HepG2 (cell line): ENCODE measurements around the gene SDR39U1. TPM values are rescaled to one million over a fixed set of nuclear protein-coding genes. Genes with fewer than 3 reads are reported as not detected.
A peak's percentile ranks its signal among the peaks of the same experiment; 100 is the strongest.

Experiments
- BATF2 ChIP-seq: sonication (generic); formaldehyde crosslinking; IDR thresholded peaks from 2 replicates; pipeline ENCODE4 v1.8.0; 2022; ENCODE audit warnings: mild to moderate bottlenecking, missing genetic modification reagents, moderate library complexity
- BRD4 ChIP-seq: sonication (generic); formaldehyde crosslinking; IDR thresholded peaks from 2 replicates; pipeline ENCODE4 v1.4.0; 2020; ENCODE audit warnings: missing genetic modification reagents
- CAMTA2 ChIP-seq: sonication (generic); formaldehyde crosslinking; IDR thresholded peaks from 2 replicates; pipeline ENCODE4 v1.4.0; 2020; ENCODE audit warnings: mild to moderate bottlenecking, missing genetic modification reagents, borderline replicate concordance
- HCFC1 ChIP-seq: fragments of 150-350 bp; IDR thresholded peaks from 2 replicates; pipeline ENCODE4 v1.6.1; 2014; ENCODE audit warnings: low read depth, low read length
- HMG20A ChIP-seq: IDR thresholded peaks from 2 replicates; pipeline ENCODE4 v1.6.1; 2016; ENCODE audit warnings: borderline replicate concordance
- HOXA3 ChIP-seq: sonication (generic); formaldehyde crosslinking; IDR thresholded peaks from 2 replicates; pipeline ENCODE4 v1.5.0; 2020; ENCODE audit warnings: missing genetic modification reagents
- JUNB ChIP-seq: sonication (generic); formaldehyde crosslinking; IDR thresholded peaks from 2 replicates; pipeline ENCODE4 v1.8.0; 2022; ENCODE audit warnings: missing genetic modification reagents, mild to moderate bottlenecking, borderline replicate concordance
- KAT2B ChIP-seq: fragments of 150-350 bp; IDR thresholded peaks from 2 replicates; pipeline ENCODE4 v1.6.1; 2014; ENCODE audit warnings: low read depth, low read length, borderline replicate concordance
- KAT7 ChIP-seq: IDR thresholded peaks from 2 replicates; pipeline ENCODE4 v1.6.1; 2018; ENCODE audit warnings: borderline replicate concordance, missing compliant biosample characterization
- LRRFIP1 ChIP-seq: sonication (generic); formaldehyde crosslinking; conservative IDR thresholded peaks from 2 replicates; pipeline ENCODE4 v1.4.0; 2020; ENCODE audit warnings: missing genetic modification reagents
- MAFF ChIP-seq: IDR thresholded peaks from 2 replicates; pipeline ENCODE4 v1.6.1; 2011; ENCODE audit warnings: low read depth, low read length, improper control_type of control experiment
- MXD3 ChIP-seq: IDR thresholded peaks from 2 replicates; pipeline ENCODE4 v1.6.1; 2016; ENCODE audit warnings: mild to moderate bottlenecking, missing biosample characterization, missing genetic modification reagents
- MYNN ChIP-seq: sonication (generic); formaldehyde crosslinking; IDR thresholded peaks from 2 replicates; pipeline ENCODE4 v1.4.0; 2020; ENCODE audit warnings: mild to moderate bottlenecking, low read depth, missing genetic modification reagents
- PHF20 ChIP-seq: sonication (generic); formaldehyde crosslinking; IDR thresholded peaks from 2 replicates; pipeline ENCODE4 v1.5.0; 2020; ENCODE audit warnings: mild to moderate bottlenecking, missing genetic modification reagents
- PHF21A ChIP-seq: sonication (generic); formaldehyde crosslinking; IDR thresholded peaks from 2 replicates; pipeline ENCODE4 v1.5.0; 2020; ENCODE audit warnings: mild to moderate bottlenecking, missing genetic modification reagents
- PLRG1 ChIP-seq: fragments of 450-650 bp; conservative IDR thresholded peaks from 2 replicates; pipeline ENCODE4 v1.6.1; 2016
- RBAK ChIP-seq: sonication (generic); formaldehyde crosslinking; IDR thresholded peaks from 2 replicates; pipeline ENCODE4 v1.5.1; 2020; ENCODE audit warnings: mild to moderate bottlenecking, missing genetic modification reagents
- RFX3 ChIP-seq: IDR thresholded peaks from 2 replicates; pipeline ENCODE4 v1.6.1; 2016; ENCODE audit warnings: missing biosample characterization, missing genetic modification reagents
- SMYD3 ChIP-seq: sonication (generic); formaldehyde crosslinking; IDR thresholded peaks from 2 replicates; pipeline ENCODE4 v1.8.1; 2023; ENCODE audit warnings: mild to moderate bottlenecking, missing genetic modification reagents
- TBX2 ChIP-seq: sonication (generic); formaldehyde crosslinking; IDR thresholded peaks from 2 replicates; pipeline ENCODE4 v1.5.0; 2020; ENCODE audit warnings: missing genetic modification reagents, mild to moderate bottlenecking, borderline replicate concordance
- TRIM24 ChIP-seq: sonication (generic); formaldehyde crosslinking; IDR thresholded peaks from 2 replicates; pipeline ENCODE4 v1.8.0; 2022; ENCODE audit warnings: mild to moderate bottlenecking, missing genetic modification reagents
- ZBTB8A ChIP-seq: sonication (generic); formaldehyde crosslinking; IDR thresholded peaks from 2 replicates; pipeline ENCODE4 v1.4.0; 2020; ENCODE audit warnings: mild to moderate bottlenecking, low read depth, missing genetic modification reagents, borderline replicate concordance
- ZMYM4 ChIP-seq: sonication (generic); formaldehyde crosslinking; IDR thresholded peaks from 2 replicates; pipeline ENCODE4 v1.8.1; 2023; ENCODE audit warnings: mild to moderate bottlenecking, missing genetic modification reagents
- ZNF367 ChIP-seq: sonication (generic); formaldehyde crosslinking; IDR thresholded peaks from 2 replicates; pipeline ENCODE4 v1.4.0; 2020; ENCODE audit warnings: missing genetic modification reagents, borderline replicate concordance
- ZNF670 ChIP-seq: sonication (generic); formaldehyde crosslinking; IDR thresholded peaks from 2 replicates; pipeline ENCODE4 v1.8.0; 2022; ENCODE audit warnings: mild to moderate bottlenecking, missing genetic modification reagents, borderline replicate concordance
- ZNF75D ChIP-seq: sonication (generic); formaldehyde crosslinking; IDR thresholded peaks from 2 replicates; pipeline ENCODE4 v1.8.1; 2023; ENCODE audit warnings: missing genetic modification reagents, mild to moderate bottlenecking, borderline replicate concordance
- polyA plus RNA-seq, 8 experiments: library from polyadenylated mRNA; depleted of rRNA in 3 of 8; stranded (reverse) in 7 of 8; unstranded in 1 of 8; fragments of >200 nt; fragmentation: Illumina TruSeq in 4 of 8; extraction: Trizol in 4 of 8; gene quantifications; 2 replicates each; pipeline versions ENCODE4 v1.2.1 to v1.2.3, GENCODE V29; 2011 to 2016; ENCODE audit warnings: low read depth in 4 of 8, missing spikeins in 1 of 8, mixed read lengths in 1 of 8; ENCODE audit not compliant: insufficient read depth in 1 of 8
- total RNA-seq, 5 experiments: library from RNA; depleted of rRNA; stranded (reverse); fragments of >200 nt; fragmentation: Illumina TruSeq; extraction: Trizol; gene quantifications; 2 replicates each; pipeline ENCODE4 v1.2.3, GENCODE V29; 2016; ENCODE audit warnings: low read depth in 1 of 5

Gene SDR39U1
- total and polyA plus RNA-seq, 2 of the 13 experiments (the other 11 are each of a cell fraction or from before 2014, with no cell fraction given), result 34.4 to 129 TPM

- no peak for TF ChIP-seq TRIM24 (CRISPR knock-in tag)
- peak; percentile 94 for TF ChIP-seq BRD4 (CRISPR knock-in tag)
- peak; percentile 86 for TF ChIP-seq TBX2 (CRISPR knock-in tag)
- no peak for TF ChIP-seq HCFC1
- TF ChIP-seq PHF21A (CRISPR knock-in tag), result peak; percentile 100
- TF ChIP-seq ZNF367 (CRISPR knock-in tag), result no peak
- TF ChIP-seq KAT2B, result peak; percentile 51; the same call in 1 of the 2 replicates
- TF ChIP-seq RBAK (CRISPR knock-in tag), result peak; percentile 46; the same call in 1 of the 2 replicates
- no peak for TF ChIP-seq ZNF670 (CRISPR knock-in tag)
- TF ChIP-seq HMG20A (CRISPR knock-in tag), result peak; percentile 58; the same call in 1 of the 2 replicates
- TF ChIP-seq PHF20 (CRISPR knock-in tag), result peak; percentile 77
- TF ChIP-seq MAFF, result no peak
- TF ChIP-seq LRRFIP1 (CRISPR knock-in tag), result 0 out of 2 replicates have a peak, but pooled peaks have one; percentile 23
- no peak; the same call in 1 of the 2 replicates for TF ChIP-seq SMYD3
- no peak for TF ChIP-seq ZNF75D (CRISPR knock-in tag)
- TF ChIP-seq MYNN, result peak; percentile 31; the same call in 1 of the 2 replicates
- no peak; the same call in 1 of the 2 replicates for TF ChIP-seq KAT7 (CRISPR knock-in tag)
- no peak for TF ChIP-seq PLRG1
- TF ChIP-seq CAMTA2 (CRISPR knock-in tag), result no peak; the same call in 1 of the 2 replicates
- no peak for TF ChIP-seq RFX3 (CRISPR knock-in tag)
- no peak for TF ChIP-seq ZBTB8A
- no peak for TF ChIP-seq JUNB (CRISPR knock-in tag)
- peak; percentile 89 for TF ChIP-seq HOXA3 (CRISPR knock-in tag)
- peak; percentile 85; the same call in 1 of the 2 replicates for TF ChIP-seq MXD3 (CRISPR knock-in tag)
- peak; percentile 100 for TF ChIP-seq ZMYM4
- TF ChIP-seq BATF2 (CRISPR knock-in tag), result no peak
These were observed 39.2 kb upstream of the SDR39U1 start (continued) for GRCh38 chr14:24481622-24482324.
